Activated T-cell treated with anti-CD3 and anti-CD28 coated beads, Interleukin-2, amount 50 U/mL, for 72 hours (primary cell): ENCODE measurements around the gene RBFOX2. TPM values are rescaled to one million over a fixed set of nuclear protein-coding genes. Genes with fewer than 3 reads are reported as not detected.
"Not testable (repeated sequence)": the region's sequence is repeated elsewhere in the genome, so short reads cannot be mapped to it uniquely, and the experiment has no call there.

Experiments
- ATAC-seq, 2 donors: fragments of 150-1000 bp; cut with Tn5 transposase; replicated peaks in 1 of 2; 2 replicates each; pipeline ENCODE4 v1.10.0; 2021; ENCODE audit warnings: moderate library complexity in 2 of 2, mild to moderate bottlenecking in 1 of 2
- DNase-seq, 2 donors: peaks; one replicate each; pipeline ENCODE4 v3.0.0; 2021 to 2022; ENCODE audit warnings: mixed read lengths in 1 of 2
- H3K27ac Mint-ChIP-seq: one replicate; pipeline ENCODE4 v1.8.0; 2022; ENCODE audit warnings: mild to moderate bottlenecking, moderate library complexity, mixed read lengths
- H3K27me3 Mint-ChIP-seq: one replicate; pipeline ENCODE4 v1.8.0; 2022; ENCODE audit warnings: low read depth, mixed read lengths
- H3K36me3 Mint-ChIP-seq, 2 donors: one replicate each; pipeline ENCODE4 v1.8.0; 2022; ENCODE audit warnings: mixed read lengths in 2 of 2, mild to moderate bottlenecking in 1 of 2; ENCODE audit not compliant: insufficient read depth in 2 of 2
- H3K4me1 Mint-ChIP-seq: one replicate; pipeline ENCODE4 v1.8.0; 2022; ENCODE audit warnings: low read depth, mixed read lengths
- H3K4me3 Mint-ChIP-seq, 2 donors: one replicate each; pipeline ENCODE4 v1.8.0; 2022; ENCODE audit warnings: mild to moderate bottlenecking in 2 of 2, mixed read lengths in 2 of 2, moderate library complexity in 2 of 2
- H3K9me3 Mint-ChIP-seq, 2 donors: one replicate each; pipeline ENCODE4 v1.8.0; 2022; ENCODE audit warnings: mixed read lengths in 2 of 2
- total RNA-seq, 2 donors: library from RNA; stranded (reverse); gene quantifications; one replicate each; pipeline ENCODE4 v1.2.3, GENCODE V29; 2022

RBFOX2 gene
- total RNA-seq, 2 donors from 2014 or later = 2.3 to 4.4 TPM

- H3K27ac Mint-ChIP-seq = no peak overlapping the region
- H3K27me3 Mint-ChIP-seq = no peaks in the 10 kb centered on the region
- no peaks in the 10 kb centered on the region for H3K36me3 Mint-ChIP-seq
- ATAC-seq (no peak), DNase-seq (no peak)
- no peaks in the 10 kb centered on the region for H3K4me1 Mint-ChIP-seq
- no peaks in the 10 kb centered on the region for H3K9me3 Mint-ChIP-seq
- no peak overlapping the region for H3K4me3 Mint-ChIP-seq
Observed at GRCh38 chr22:35746946-35747703, 281.5 kb downstream of the RBFOX2 start.

- Mint-ChIP-seq H3K36me3 (no peaks in the 10 kb centered on the region), H3K9me3 (no peaks in the 10 kb centered on the region), H3K4me1 (no peaks in the 10 kb centered on the region), H3K27ac (no peak overlapping the region), H3K4me3 (no peak overlapping the region), H3K27me3 (no peaks in the 10 kb centered on the region)
- ATAC-seq (no peak), DNase-seq (no peak)
Observed at GRCh38 chr22:35746248-35746647, 282.4 kb downstream of the RBFOX2 start.

- Mint-ChIP-seq H3K27ac (no peak overlapping the region), H3K4me1 (no peaks in the 10 kb centered on the region), H3K36me3 (no peaks in the 10 kb centered on the region), H3K9me3 (no peaks in the 10 kb centered on the region), H3K27me3 (no peaks in the 10 kb centered on the region), H3K4me3 (no peak overlapping the region)
- DNase-seq (no peak), ATAC-seq (no peak)
Observed at GRCh38 chr22:35743326-35743860, 285.2 kb downstream of the RBFOX2 start.

- ATAC-seq = peak in 1 of 2 donors; percentile 84
- H3K36me3 Mint-ChIP-seq = no peaks in the 10 kb centered on the region
- no peak for DNase-seq
- H3K27me3 Mint-ChIP-seq = no peaks in the 10 kb centered on the region
- no peak overlapping the region for H3K27ac Mint-ChIP-seq
- H3K9me3 Mint-ChIP-seq = no peaks in the 10 kb centered on the region
- no peak overlapping the region for H3K4me3 Mint-ChIP-seq
- H3K4me1 Mint-ChIP-seq = no peaks in the 10 kb centered on the region
Observed at GRCh38 chr22:35742342-35743100, 286.1 kb downstream of the RBFOX2 start.

DNA sequence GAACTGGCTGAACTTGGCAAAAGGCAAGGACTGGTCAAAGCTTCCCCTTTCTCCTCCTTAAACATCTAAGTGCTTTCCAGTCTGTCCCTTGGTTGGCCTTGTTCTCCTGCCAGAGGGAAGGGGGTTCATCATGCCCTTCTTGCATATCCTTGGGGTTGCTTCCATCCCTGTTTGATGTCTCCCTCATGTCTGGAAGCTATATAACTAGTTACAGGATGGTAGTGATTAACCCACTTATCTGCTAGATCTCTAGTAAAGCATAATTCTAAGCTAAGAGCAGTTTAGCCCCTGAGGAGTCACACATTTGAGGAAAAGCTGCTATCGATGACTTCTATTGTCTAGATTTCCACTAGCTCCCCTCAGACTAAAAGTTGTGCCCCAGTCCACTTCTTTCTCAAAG is 288.0 kb downstream of the RBFOX2 start:
- no peak overlapping the region for H3K27ac Mint-ChIP-seq
- H3K4me3 Mint-ChIP-seq = no peak overlapping the region
- no peaks in the 10 kb centered on the region for H3K9me3 Mint-ChIP-seq
- ATAC-seq = no peak
- H3K4me1 Mint-ChIP-seq = no peaks in the 10 kb centered on the region
- DNase-seq = no peak
- no peaks in the 10 kb centered on the region for H3K36me3 Mint-ChIP-seq
- no peaks in the 10 kb centered on the region for H3K27me3 Mint-ChIP-seq

GRCh38 chr22:35739931-35740380 is 288.7 kb downstream of the RBFOX2 start:
- Mint-ChIP-seq H3K27ac (no peak overlapping the region), H3K9me3 (no peaks in the 10 kb centered on the region), H3K27me3 (no peaks in the 10 kb centered on the region), H3K4me1 (no peaks in the 10 kb centered on the region), H3K36me3 (no peaks in the 10 kb centered on the region), H3K4me3 (no peak overlapping the region)
- DNase-seq = no peak
- no peak for ATAC-seq

GRCh38 chr22:35739076-35739930 is 289.3 kb downstream of the RBFOX2 start:
- H3K27ac Mint-ChIP-seq = no peak overlapping the region
- H3K36me3 Mint-ChIP-seq = no peaks in the 10 kb centered on the region
- H3K9me3 Mint-ChIP-seq = no peaks in the 10 kb centered on the region
- no peak overlapping the region for H3K4me3 Mint-ChIP-seq
- DNase-seq (no peak), ATAC-seq (no peak)
- no peaks in the 10 kb centered on the region for H3K4me1 Mint-ChIP-seq
- no peaks in the 10 kb centered on the region for H3K27me3 Mint-ChIP-seq

- not testable (repeated sequence) for H3K27me3 Mint-ChIP-seq, H3K9me3 Mint-ChIP-seq, H3K36me3 Mint-ChIP-seq, H3K4me3 Mint-ChIP-seq, ATAC-seq, DNase-seq, H3K4me1 Mint-ChIP-seq, H3K27ac Mint-ChIP-seq
Observed at GRCh38 chr22:35737886-35738285, 290.7 kb downstream of the RBFOX2 start.

- no peak for DNase-seq
- Mint-ChIP-seq H3K4me3 (no peak overlapping the region), H3K27ac (no peak overlapping the region), H3K36me3 (no peaks in the 10 kb centered on the region), H3K9me3 (no peaks in the 10 kb centered on the region), H3K4me1 (no peaks in the 10 kb centered on the region), H3K27me3 (no peaks in the 10 kb centered on the region)
- ATAC-seq = no peak
Observed at GRCh38 chr22:35736701-35737100, 291.9 kb downstream of the RBFOX2 start.

DNA sequence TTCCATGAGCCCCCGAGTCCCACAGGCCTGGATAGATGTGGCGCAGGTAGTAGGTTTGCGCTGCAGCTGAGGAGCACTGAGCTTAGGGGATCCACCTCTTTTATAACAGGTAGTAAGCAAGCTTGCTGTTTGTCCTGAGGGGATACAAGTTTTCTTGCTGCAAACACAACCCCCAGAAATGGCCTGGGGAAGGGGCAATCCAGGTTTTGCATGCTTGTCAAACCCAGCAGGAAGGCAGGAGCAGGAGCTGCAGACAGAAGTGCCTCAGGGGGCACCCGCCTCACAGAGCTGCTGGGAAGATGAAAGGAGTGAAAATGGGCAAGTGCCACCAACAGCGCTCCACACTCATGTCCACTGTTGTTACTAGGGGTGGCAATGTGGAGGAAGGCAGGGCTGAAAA is 292.5 kb downstream of the RBFOX2 start:
- no peak for ATAC-seq
- DNase-seq = no peak
- Mint-ChIP-seq H3K27ac (no peak overlapping the region), H3K36me3 (no peaks in the 10 kb centered on the region), H3K4me3 (no peak overlapping the region), H3K4me1 (no peaks in the 10 kb centered on the region), H3K9me3 (no peaks in the 10 kb centered on the region), H3K27me3 (peaks cover 5% of the 10 kb centered on the region)

DNA sequence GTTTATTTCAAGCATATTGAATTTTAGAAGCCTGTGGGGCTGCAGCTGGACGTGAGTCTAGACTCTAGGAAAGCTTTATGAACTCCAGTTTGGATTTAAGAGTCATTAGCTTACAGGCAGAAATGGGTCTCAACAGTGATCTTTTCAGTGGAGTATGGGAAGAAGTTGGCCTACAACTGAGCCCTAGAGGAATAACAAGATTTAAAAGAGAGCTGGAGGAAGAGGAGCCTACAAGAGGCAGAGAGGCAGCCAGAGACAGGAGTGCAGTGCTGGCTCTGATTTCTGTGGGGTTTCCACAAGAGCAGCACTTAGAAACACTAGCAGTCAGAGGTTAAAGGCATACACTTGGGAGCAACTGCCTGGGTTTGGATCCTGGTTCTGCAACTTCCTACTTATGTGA is 293.1 kb downstream of the RBFOX2 start:
- H3K9me3 Mint-ChIP-seq = no peaks in the 10 kb centered on the region
- H3K4me3 Mint-ChIP-seq = no peak overlapping the region
- DNase-seq (no peak), ATAC-seq (no peak)
- H3K27ac Mint-ChIP-seq = no peak overlapping the region
- peaks cover 9% of the 10 kb centered on the region for H3K27me3 Mint-ChIP-seq
- no peaks in the 10 kb centered on the region for H3K4me1 Mint-ChIP-seq
- H3K36me3 Mint-ChIP-seq = no peaks in the 10 kb centered on the region

DNA sequence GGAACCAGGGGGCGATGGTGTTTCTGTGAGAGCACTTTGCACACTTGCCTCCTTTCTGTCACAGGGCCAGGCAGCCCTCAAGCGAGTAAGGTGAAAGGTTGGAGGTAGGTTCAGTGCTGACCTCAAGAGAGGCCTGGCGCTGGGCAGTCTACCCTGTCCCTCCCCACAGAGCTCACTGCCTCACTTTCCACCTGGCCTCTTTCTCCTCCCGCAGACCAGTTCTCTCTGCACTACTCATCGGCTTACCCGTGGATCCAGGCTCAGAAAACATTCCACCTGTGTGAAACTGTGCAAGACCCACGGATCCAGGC is 294.2 kb downstream of the RBFOX2 start:
- Mint-ChIP-seq H3K4me1 (no peaks in the 10 kb centered on the region), H3K27ac (no peak overlapping the region), H3K36me3 (no peaks in the 10 kb centered on the region), H3K27me3 (peaks cover 9% of the 10 kb centered on the region), H3K4me3 (no peak overlapping the region), H3K9me3 (no peaks in the 10 kb centered on the region)
- no peak for ATAC-seq
- no peak for DNase-seq
